Endodermal cell (in vitro differentiated cells): ENCODE results near the gene ARRDC1. TPM values are rescaled to one million over a fixed set of nuclear protein-coding genes. Genes with fewer than 3 reads are reported as not detected.

Experiments used
- DNase-seq: peaks from one replicate; pipeline ENCODE4 v3.0.0-alpha.2; 2017
- H3K27ac ChIP-seq: 2 replicates; pipeline ENCODE4 v1.5.1; 2013; ENCODE audit warnings: mild to moderate bottlenecking, low read depth, low read length, moderate library complexity
- H3K27me3 ChIP-seq: 2 replicates; pipeline ENCODE4 v1.6.1; 2013; ENCODE audit warnings: mild to moderate bottlenecking, low read length, moderate library complexity; ENCODE audit not compliant: insufficient read depth, control insufficient read depth, poor library complexity, severe bottlenecking
- H3K36me3 ChIP-seq: 2 replicates; pipeline ENCODE4 v1.7.0; 2013; ENCODE audit warnings: mild to moderate bottlenecking, low read length, moderate library complexity; ENCODE audit not compliant: control insufficient read depth, insufficient read depth
- H3K4me1 ChIP-seq: one replicate; pipeline ENCODE4 v1.7.0; 2013; ENCODE audit warnings: low read length; ENCODE audit not compliant: control insufficient read depth, insufficient read depth
- H3K4me3 ChIP-seq: 2 replicates; pipeline ENCODE4 v1.5.1; 2013; ENCODE audit warnings: mild to moderate bottlenecking, low read length, moderate library complexity
- H3K9ac ChIP-seq: 2 replicates; pipeline ENCODE4 v1.6.1; 2013; ENCODE audit warnings: mild to moderate bottlenecking, low read length, moderate library complexity; ENCODE audit not compliant: poor library complexity, severe bottlenecking; ENCODE audit errors: extremely low read depth
- H3K9me3 ChIP-seq: 2 replicates; pipeline ENCODE4 v1.6.1; 2013; ENCODE audit warnings: mild to moderate bottlenecking, low read length, moderate library complexity; ENCODE audit not compliant: control insufficient read depth
- H3K27ac Mint-ChIP-seq: 2 replicates; pipeline ENCODE4 v1.8.0; 2020; ENCODE audit warnings: mixed read lengths
- H3K27me3 Mint-ChIP-seq: 2 replicates; pipeline ENCODE4 v1.8.0; 2021; ENCODE audit warnings: mild to moderate bottlenecking, mixed read lengths; ENCODE audit not compliant: insufficient read depth
- H3K36me3 Mint-ChIP-seq: 2 replicates; pipeline ENCODE4 v1.8.0; 2020; ENCODE audit warnings: low read depth, mixed read lengths
- H3K4me1 Mint-ChIP-seq: 2 replicates; pipeline ENCODE4 v1.8.0; 2020; ENCODE audit warnings: mixed read lengths
- H3K4me3 Mint-ChIP-seq: 2 replicates; pipeline ENCODE4 v1.8.0; 2020; ENCODE audit warnings: mild to moderate bottlenecking, moderate library complexity, mixed read lengths
- H3K9me3 Mint-ChIP-seq: 2 replicates; pipeline ENCODE4 v1.8.0; 2020; ENCODE audit warnings: mild to moderate bottlenecking, mixed read lengths
- CTCF ChIP-seq: fragments of 200-600 bp; sonication (generic); conservative IDR thresholded peaks from 2 replicates; pipeline ENCODE4 v1.5.0; 2021; ENCODE audit warnings: antibody characterized with exemption, mild to moderate bottlenecking
- WGBS, 2 experiments: methylation state at CpG; one replicate each; pipeline versions ENCODE4 v1.1.5 to v1.1.7; 2013; ENCODE audit warnings: missing lambda C conversion rate in 2 of 2, mixed read lengths in 1 of 2; ENCODE audit not compliant: insufficient coverage in 1 of 2, insufficient read length in 1 of 2; 5-methylcytosine and 5-hydroxymethylcytosine counted together
- total RNA-seq, 2 donors: library from RNA; stranded (reverse); fragmentation: NEBNext Ultra II Directional in 1 of 2; extraction: Animal tissue kit (Norgen Biotek cat#: 25700) in 1 of 2; gene quantifications; 2 replicates in 1 of 2; 3 replicates in 1 of 2; pipeline ENCODE4 v1.2.1, GENCODE V29; 2021

Gene ARRDC1
- total RNA-seq, 2 donors from 2014 or later = 41.5 to 46.2 TPM

GRCh38 chr9:137575364-137575715, 30.1 kb upstream of the ARRDC1 start:
- no peaks in the 10 kb centered on the region for H3K9me3 ChIP-seq
- no peak overlapping the region for H3K27ac ChIP-seq
- no peaks in the 10 kb centered on the region for H3K27me3 Mint-ChIP-seq
- H3K27me3 ChIP-seq = no peaks in the 10 kb centered on the region
- no peak overlapping the region for H3K4me3 ChIP-seq
- no peak overlapping the region for H3K9ac ChIP-seq
- H3K9me3 Mint-ChIP-seq = no peaks in the 10 kb centered on the region
- H3K36me3 Mint-ChIP-seq = peaks cover 50% of the 10 kb centered on the region
- no peak overlapping the region for H3K27ac Mint-ChIP-seq
- H3K4me1 ChIP-seq = peaks cover 7% of the 10 kb centered on the region
- peaks cover 17% of the 10 kb centered on the region for H3K4me1 Mint-ChIP-seq
- 90 to 93% methylated on average over 9 of the region's 9 CpGs for WGBS, 2 experiments
- H3K4me3 Mint-ChIP-seq = no peak overlapping the region
- peaks cover 44% of the 10 kb centered on the region for H3K36me3 ChIP-seq
- TF ChIP-seq CTCF = no peak
- no peak for DNase-seq

- Mint-ChIP-seq H3K36me3 (peaks cover 45% of the 10 kb centered on the region), H3K27me3 (no peaks in the 10 kb centered on the region), H3K27ac (no peak overlapping the region), H3K4me1 (peaks cover 19% of the 10 kb centered on the region), H3K9me3 (no peaks in the 10 kb centered on the region), H3K4me3 (no peak overlapping the region)
- H3K27me3 ChIP-seq = no peaks in the 10 kb centered on the region
- no peak overlapping the region for H3K27ac ChIP-seq
- 94 to 95% methylated on average over 11 to 12 of the region's 12 CpGs for whole genome bisulfite sequencing, 2 experiments
- peaks cover 7% of the 10 kb centered on the region for H3K4me1 ChIP-seq
- DNase-seq = no peak
- no peak overlapping the region for H3K4me3 ChIP-seq
- TF ChIP-seq CTCF = peak; percentile 24
- no peaks in the 10 kb centered on the region for H3K9me3 ChIP-seq
- peaks cover 46% of the 10 kb centered on the region for H3K36me3 ChIP-seq
- H3K9ac ChIP-seq = no peak overlapping the region
These were observed 29.6 kb upstream of the ARRDC1 start for GRCh38 chr9:137575716-137576411.

GRCh38 chr9:137578518-137579258, 26.8 kb upstream of the ARRDC1 start, which contains the start of gene DPH7:
TSS of gene DPH7 (minus strand) at chr9:137578925. CDS start at chr9:137578777, 148 bp downstream.
- Mint-ChIP-seq H3K36me3 (peaks cover 51% of the 10 kb centered on the region), H3K9me3 (no peaks in the 10 kb centered on the region), H3K4me1 (peaks cover 19% of the 10 kb centered on the region), H3K27me3 (no peaks in the 10 kb centered on the region), H3K4me3 (peak within 1 kb of the TSS; percentile 82), H3K27ac (peak within 1 kb of the TSS; percentile 88)
- Histone ChIP-seq H3K9me3 (no peaks in the 10 kb centered on the region), H3K36me3 (peaks cover 56% of the 10 kb centered on the region), H3K4me3 (peak within 1 kb of the TSS; percentile 82), H3K27me3 (no peaks in the 10 kb centered on the region), H3K9ac (peak within 1 kb of the TSS; percentile 72), H3K27ac (peak within 1 kb of the TSS; percentile 83), H3K4me1 (peaks cover 7% of the 10 kb centered on the region)
- WGBS, 2 experiments = 3 to 5% methylated on average over 39 to 82 of the region's 82 CpGs
- TF ChIP-seq CTCF = peak; percentile 99
- peak; percentile 99 for DNase-seq
